HG02973 (cell line): ENCODE data around the gene MAL.
"Not testable (repeated sequence)": the region's sequence is repeated elsewhere in the genome, so short reads cannot be mapped to it uniquely, and the experiment has no call there.

Experiments
- ATAC-seq: cut with Tn5 transposase; IDR thresholded peaks from one replicate; pipeline ENCODE4 v1.9.1; 2021; ENCODE audit warnings: moderate library complexity; ENCODE audit not compliant: unreplicated experiment

Gene MAL

GRCh38 chr2:95032341-95032740 is 6.8 kb downstream of the MAL start:
- no peak for ATAC-seq

GRCh38 chr2:95032868-95033603 is 7.5 kb downstream of the MAL start:
- ATAC-seq: no peak

- ATAC-seq: no peak
Observed at GRCh38 chr2:95034221-95034620, 8.7 kb downstream of the MAL start.

- no peak for ATAC-seq
Observed at GRCh38 chr2:95034818-95035217, 9.3 kb downstream of the MAL start.

- ATAC-seq: no peak
Observed at GRCh38 chr2:95036596-95037383, 11.3 kb downstream of the MAL start.

GRCh38 chr2:95037384-95037839 is 11.9 kb downstream of the MAL start:
- ATAC-seq: no peak

- ATAC-seq: not testable (repeated sequence)
Observed at GRCh38 chr2:95037841-95038585, 12.5 kb downstream of the MAL start.

- ATAC-seq: no peak
Observed at GRCh38 chr2:95038635-95039298, 13.3 kb downstream of the MAL start.

GRCh38 chr2:95039363-95039762 is 13.9 kb downstream of the MAL start:
- no peak for ATAC-seq

GRCh38 chr2:95039978-95040377 is 14.5 kb downstream of the MAL start:
- ATAC-seq: no peak

- ATAC-seq: no peak
Observed at GRCh38 chr2:95040426-95040825, 14.9 kb downstream of the MAL start.

- no peak for ATAC-seq
Observed at GRCh38 chr2:95041060-95041823, 15.7 kb downstream of the MAL start.

- peak; percentile 42 for ATAC-seq
Observed at GRCh38 chr2:95041824-95042442, 16.4 kb downstream of the MAL start.

- no peak for ATAC-seq
Observed at GRCh38 chr2:95042472-95043271, 17.2 kb downstream of the MAL start.

GRCh38 chr2:95043300-95044093 is 18.0 kb downstream of the MAL start:
- ATAC-seq: no peak

GRCh38 chr2:95044601-95045000 is 19.1 kb downstream of the MAL start:
- no peak for ATAC-seq

GRCh38 chr2:95046371-95047112 is 21.0 kb downstream of the MAL start:
- ATAC-seq: no peak
